Activated CD8-positive, alpha-beta memory T cell treated with anti-CD3 and anti-CD28 coated beads for 1 hour (primary cell): Measurements from ENCODE around the gene ITFG1.
"Not testable (repeated sequence)": the region's sequence is repeated elsewhere in the genome, so short reads cannot be mapped to it uniquely, and the experiment has no call there.

ENCODE experiments used
- DNase-seq, 2 donors: peaks; one replicate each; pipeline ENCODE4 v3.0.0-alpha.2; 2020; ENCODE audit warnings: low read depth in 1 of 2; ENCODE audit errors: extremely low read depth in 1 of 2

Gene ITFG1

DNA sequence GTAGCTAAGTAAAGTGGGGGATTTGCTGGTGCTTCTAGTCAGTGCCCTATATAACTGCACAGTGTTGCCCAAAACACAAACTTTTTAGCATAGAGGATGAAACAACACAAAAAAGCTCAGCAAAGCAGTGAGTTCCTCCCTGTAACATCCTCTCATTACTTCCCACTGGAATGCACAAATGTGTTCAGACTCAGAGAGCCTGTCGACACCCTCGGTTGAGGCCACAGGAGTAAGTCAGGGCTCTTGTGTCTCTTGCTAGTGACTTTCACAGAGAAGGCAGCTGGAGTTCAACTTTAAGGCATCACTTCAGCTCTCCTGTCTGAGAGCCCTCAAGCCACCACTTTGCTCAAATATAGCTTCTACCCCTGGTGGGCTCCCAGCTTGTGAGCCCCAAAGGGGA lies 209.9 kb downstream of the ITFG1 start:
- no peak for DNase-seq

DNA sequence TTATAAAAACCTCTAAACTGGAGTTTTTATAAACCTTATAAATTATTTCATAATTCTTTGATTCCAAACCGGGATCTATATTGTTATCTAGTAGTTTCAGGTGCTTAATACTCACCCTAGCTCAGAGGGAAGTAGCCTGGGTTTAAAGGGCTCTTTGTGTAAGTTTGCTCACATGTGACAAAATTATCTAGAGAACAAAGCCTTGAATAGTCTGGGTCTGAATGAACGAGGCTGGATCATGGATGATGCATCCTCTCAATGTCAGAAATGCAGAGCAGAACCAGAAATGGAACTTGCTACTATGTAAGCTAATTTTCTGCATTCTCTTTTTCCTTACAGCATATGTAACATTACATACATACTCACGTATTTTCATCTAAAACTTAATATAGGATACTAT lies 213.2 kb downstream of the ITFG1 start:
- DNase-seq, result no peak

DNA sequence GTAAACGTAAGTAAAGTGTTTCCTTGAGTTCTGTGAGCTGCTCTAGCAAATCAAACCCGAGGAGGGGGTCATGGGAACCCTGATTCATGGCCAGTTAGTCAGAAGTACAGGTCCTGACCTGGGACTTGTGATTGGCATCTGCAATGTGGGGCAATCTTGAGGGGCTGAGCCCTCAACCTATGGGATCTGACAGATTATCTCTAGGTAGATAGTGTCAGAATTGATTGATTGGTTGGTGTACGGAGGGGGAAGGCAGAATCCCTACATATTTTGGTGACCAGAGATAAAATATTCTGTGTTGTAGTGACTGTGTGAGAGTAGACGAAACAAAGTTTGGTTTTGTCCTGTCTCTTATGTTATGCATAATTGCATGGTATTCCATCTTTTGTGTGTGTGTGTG lies 216.7 kb downstream of the ITFG1 start:
- DNase-seq, result no peak

DNA sequence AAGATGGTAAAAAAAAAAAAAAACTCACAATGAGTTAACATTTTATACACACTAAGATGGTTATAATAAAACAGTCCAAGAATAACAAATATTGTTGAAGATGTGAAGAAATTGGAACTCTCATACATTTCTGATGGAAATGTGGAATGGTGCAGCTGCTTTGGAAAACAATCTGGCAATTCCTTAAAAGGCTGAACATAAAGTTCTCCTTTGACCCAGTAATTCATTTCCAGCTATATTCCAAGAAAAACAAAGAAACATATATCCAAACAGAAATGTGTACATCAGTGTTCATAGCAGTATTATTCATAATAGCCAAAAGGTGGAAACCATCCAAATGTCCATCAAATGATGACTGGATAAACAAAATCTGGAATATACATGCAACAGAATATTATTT lies 219.8 kb downstream of the ITFG1 start:
- no peak for DNase-seq

DNA sequence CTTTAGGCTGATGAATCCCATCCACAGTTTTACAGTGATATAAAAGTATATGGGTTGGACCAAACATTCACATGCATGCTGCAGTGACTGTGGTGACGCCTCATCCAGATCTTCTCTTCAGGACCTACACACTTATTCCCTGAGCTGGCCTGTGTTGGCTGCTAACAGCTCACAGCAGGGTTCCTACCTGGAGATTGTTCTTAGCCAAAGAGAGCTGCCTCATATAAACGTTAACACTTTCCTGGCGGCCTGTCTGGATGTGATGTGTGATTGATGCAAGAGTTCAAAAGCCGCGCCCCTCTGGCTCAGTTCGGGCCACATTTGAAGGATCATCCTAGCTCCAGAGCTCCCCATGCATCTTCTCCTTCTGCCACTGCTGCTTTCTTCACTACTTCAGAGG lies 224.1 kb downstream of the ITFG1 start:
- DNase-seq, result no peak

DNA sequence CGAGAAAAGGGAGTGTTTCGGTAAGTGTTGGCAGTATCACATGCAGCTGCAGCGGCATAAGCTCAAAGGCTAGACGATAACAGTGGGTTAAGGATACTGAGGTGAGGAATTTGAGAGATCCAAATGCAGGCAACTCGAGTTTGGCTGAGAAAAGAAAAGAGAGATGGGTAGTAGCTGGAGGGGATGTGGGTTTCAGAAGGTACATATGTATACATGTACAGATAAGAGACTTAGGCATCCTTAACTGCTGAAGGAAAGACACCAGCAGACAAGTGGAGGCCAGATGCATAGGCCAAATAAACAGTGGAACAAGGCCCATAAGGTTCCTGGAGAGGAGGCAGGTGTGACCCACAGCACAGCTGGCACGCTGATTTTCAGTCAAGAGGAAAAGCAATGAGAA lies 230.6 kb downstream of the ITFG1 start:
- DNase-seq, result no peak

DNA sequence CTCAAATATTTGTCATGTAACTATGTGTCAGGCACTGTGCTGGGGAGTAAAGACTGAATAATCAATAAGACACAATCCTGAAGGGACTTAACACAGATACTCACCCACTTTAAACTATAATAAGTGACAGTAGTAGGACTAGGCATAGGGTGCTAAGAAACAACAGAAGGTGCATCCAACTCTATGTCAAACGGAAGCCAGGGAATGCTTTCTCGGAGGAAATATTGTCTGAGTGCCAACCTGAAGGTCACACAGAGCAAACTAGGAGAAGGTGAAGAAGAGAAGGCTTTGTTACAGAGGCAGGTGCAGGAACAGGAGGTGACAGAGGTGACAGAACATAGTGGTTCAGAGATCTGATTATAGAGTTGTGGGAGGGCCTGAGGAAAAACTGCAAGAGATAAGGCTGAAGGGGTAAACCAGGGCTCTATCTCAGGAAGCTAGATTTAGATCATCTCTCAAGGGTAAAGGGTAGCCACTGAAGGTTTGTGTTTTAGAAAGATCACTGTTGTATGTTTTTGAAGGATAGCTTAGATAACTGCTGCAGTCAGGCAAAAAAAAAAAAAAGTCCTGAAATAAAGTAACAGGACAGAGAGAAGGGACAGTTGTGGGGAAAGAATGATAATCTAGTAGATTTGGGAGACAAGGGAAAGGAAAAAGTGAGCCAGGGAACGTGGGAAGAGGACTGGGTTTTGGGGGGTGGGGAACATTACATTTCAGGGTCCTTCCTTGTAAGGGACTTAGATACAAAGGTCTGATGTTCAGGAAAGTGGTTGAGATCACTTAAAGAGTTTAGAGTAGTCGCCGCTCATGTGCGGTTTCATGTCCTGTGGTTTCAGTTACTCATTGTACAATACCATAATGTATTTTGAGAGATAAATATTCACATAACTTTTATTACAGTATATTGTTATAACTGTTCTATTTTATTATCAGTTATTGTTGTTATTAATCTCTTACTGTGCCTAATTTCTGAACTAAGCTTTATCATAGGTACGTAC lies 231.5 kb downstream of the ITFG1 start:
- DNase-seq, result no peak

DNA sequence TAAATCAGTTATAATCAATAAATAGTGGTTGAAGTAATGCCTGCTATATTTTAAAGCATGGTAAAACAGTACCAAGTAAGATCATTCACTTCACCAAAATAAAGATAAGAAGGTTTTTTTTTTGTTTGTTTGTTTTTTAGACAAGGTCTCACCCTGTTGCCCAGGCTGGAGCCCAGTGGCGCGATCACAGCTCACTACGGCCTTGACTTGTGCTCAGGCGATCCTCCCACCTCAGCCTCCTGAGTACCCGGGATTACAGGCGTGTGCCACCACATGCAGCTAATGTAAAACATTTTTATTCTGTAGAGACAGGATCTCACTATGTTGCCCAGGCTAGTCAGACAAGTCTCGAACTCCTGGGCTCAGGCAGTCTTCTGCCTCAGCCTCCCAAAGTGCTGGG lies 232.6 kb downstream of the ITFG1 start:
- DNase-seq, result no peak

DNA sequence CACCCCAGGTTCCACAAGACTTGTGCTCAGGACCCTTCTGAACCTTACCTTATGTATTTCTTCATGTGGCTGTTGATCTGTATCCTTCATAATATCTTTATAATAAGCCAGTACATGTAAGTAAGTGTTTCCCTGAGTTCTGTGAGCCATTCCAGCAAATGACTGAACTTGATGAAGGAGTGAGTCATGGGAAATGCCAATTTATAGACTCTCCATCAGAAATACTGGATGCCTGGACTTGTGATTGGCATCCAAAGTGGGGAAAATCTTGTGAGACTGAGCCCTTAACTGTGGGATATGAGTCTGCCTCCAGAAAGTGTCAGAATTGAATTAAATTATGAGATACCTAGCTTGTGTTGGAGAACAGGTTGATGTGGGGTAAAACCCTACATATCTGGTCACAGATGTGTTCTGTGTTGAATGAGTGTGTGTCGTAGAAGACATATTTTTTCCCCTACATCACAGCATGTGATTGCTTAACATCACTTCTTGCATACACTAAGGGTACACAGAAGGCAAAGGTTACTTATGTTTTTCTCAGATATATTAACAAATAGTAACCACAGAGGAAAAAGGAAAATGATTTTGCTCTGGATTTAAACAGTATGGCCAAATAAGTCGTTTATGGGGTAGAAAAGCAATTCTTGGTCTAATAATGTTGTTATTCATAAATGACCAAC lies 247.0 kb downstream of the ITFG1 start:
- DNase-seq, result no peak

DNA sequence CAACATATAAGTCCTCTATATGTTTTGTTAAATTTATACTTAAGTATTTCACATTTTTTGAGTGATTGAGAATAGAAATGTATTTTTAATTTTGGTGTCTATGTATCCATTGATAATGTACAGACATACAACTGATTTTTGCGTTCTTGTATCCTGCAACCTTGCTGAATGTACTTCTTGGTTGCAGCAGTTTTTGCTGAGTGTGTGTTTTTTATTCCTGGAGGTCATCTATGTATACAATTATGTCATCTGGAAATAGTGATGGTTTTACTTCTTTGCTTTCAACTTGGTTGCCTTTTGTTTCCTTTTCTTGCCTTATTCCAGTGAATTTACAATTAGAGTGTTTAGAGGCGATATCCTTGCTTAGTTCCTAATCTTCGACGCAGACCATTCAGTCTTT lies 249.6 kb downstream of the ITFG1 start:
- no peak for DNase-seq

DNA sequence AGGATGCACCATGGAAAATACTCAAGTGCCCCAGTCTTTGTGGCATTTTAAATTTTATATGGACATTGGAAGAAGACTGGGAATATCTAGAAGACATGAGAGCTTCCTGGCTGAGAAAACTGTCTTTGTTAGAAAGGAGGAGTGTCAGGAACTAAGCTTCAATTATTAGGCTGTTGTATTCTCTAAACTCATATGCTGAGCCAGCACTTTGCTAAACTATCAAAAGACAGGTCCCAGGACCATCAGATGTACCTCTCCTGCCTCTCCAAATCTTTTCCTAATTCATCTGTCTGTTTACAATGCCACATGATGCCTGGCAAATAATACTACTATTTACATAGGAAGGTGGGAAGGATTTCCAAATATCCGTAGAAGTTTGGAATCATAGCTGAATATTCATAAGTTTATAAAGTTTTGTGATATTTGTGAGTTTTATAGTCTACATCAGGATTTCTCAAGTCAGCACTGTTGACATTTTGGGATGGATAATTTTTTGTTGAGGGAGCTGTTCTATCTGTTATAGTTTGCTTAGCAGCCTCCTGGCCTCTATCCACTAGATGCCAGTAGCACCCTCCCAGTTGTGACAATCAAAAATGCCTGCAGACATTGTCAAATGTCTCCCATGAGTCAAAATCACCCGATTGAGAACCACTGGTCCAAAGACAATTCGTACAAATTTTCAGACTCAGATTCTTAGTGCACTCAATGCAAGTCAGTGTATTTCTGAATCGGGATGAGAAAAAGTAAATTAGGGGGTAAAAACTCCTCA lies 255.9 kb downstream of the ITFG1 start:
- no peak for DNase-seq

DNA sequence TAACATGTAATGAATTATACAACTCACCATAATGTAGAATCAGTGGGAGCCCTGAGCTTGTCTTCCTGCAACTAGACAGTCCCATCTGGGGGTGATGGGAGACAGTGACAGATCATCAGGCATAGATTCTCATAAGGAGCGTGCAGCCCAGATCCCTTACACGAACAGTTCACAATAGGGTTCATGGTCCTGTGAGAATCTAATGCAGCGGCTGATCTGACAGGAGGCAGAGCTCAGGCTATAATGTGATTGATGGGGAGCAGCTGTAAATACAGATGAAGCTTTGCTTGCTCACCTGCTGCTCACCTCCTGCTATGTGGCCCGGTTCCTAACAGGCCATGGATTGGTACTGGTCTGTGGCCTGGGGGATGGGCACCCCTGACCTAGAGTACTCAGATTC lies 257.4 kb downstream of the ITFG1 start:
- DNase-seq, result not testable (repeated sequence)

DNA sequence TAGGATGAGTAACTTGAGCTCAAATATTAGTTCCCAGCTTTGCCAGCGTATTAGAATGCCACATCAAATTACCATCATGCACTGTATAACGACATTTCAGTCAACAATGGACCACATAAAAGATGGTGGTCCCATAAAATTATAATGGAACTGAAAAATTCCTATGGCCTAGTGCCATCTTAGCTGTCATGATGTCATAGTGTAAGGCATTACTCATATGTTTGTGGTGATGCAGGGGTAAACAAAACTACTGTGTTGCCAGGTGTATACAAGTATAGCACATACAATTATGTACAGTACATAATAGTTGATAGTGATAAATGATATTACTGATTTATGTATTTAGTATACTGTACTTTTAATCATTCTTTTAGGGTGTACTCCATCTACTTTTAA lies 262.7 kb downstream of the ITFG1 start:
- DNase-seq, result no peak

DNA sequence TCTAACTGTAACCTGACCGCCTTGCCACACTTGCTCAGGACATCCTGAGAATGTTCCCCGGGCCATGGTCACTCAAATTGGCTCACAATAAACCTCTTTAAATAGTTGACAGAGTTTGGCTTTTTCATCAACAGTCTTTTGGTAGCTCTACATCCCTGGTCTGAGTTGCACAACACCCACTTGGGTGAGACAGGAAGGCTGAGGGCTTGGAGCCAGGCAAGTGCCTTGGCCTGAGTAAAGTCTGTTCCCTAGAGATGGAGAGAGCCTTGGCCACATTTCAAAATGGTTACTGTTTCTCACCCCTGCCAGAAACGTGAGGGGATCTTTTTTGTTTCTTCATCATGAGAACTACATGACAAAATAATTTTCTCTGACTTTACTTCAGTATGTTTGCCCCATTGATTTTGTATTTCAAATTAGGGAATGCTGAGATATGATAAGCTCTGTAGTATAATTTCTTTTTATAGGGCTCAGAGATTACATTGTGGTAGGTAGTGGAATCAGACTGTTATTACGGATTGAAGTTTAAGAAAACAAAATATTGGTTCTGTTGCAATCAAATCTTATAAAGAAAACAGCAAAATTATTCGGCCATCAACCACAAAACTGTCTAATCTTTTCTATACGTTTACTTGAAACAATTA lies 263.2 kb downstream of the ITFG1 start:
- no peak for DNase-seq

DNA sequence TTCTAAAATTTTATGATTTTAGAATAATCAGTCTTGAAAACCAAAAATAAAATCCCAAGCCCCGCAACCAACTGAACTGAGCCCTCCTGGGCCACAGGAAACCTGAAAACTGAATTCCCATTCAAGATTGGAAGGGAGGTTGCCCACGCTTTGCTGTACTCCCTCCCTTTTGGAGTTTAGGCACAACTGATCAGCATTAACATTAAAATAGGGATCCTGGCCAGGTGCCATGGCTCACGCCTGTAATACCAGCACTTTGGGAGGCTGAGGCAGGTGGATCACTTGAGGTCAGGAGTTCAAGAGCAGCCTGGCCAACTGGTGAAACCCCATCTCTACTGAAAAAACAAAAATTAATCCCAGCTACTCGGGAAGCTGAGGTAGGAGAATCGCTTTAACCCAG lies 264.4 kb downstream of the ITFG1 start:
- no peak for DNase-seq

DNA sequence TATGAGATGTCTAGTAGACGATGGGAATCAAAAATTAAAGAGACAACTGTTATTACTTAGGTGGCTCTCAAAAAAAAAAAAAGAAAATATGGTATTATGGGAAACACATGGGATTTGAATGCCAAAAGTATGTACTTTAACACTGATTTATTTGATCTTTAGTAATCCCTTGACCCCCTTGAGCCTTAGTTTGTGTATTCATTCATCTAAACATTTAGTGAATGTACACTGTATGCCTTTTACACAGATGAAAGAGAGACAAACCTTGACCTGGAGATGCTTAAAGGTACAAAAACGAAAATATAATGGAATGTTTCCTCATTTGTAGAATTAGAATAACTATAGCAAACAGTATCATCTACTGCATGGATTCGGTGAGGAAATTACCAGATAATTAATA lies 278.5 kb downstream of the ITFG1 start:
- no peak for DNase-seq

DNA sequence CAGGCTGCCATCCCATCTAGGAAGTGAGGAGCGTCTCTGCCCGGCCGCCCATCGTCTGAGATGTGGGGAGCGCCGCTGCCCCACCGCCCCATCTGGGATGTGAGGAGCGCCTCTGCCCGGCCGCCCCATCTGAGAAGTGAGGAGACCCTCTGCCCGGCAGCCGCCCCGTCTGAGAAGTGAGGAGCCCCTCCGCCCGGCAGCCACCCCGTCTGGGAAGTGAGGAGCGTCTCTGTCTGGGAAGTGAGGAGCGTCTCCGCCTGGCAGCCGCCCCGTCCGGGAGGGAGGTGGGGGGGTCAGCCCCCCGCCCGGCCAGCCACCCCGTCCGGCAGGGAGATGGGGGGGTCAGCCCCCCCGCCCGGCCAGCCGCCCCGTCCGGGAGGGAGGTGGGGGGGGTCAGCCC lies 279.8 kb downstream of the ITFG1 start:
- not testable (repeated sequence) for DNase-seq

DNA sequence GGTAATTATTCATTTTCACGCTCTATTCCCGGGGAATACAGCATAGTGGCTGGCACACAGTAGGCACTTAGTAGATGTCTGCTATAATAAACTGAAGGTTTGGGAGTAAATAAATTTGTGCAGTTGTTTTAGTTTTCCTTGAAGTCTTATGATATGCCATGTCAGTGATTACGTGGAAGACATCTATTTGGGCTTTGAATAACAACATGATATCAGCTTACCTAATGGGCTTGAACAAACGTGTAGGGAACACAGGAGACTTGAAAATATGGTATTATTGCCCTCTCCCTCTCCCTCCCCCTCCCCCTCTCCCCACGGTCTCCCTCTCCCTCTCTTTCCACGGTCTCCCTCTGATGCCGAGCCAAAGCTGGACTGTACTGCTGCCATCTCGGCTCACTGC lies 280.8 kb downstream of the ITFG1 start:
- DNase-seq, result no peak

DNA sequence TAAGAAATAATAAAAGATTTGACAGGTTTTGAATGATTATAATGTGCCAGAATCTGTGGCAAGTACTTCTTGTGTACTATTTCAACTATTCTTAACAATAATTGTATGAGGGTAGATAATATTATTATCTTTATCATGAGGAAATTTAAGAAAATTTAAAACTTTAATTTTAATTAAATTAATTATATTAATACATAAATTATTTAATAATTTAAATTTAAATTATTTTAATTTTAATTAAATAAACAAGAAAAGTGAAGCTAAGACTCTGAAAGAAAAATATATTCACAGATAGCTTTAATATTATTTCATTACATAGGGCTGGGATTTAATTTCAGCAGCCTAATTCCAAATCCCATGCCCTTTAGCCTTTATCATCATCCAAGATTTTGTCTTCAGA lies 285.7 kb downstream of the ITFG1 start:
- DNase-seq, result no peak

DNA sequence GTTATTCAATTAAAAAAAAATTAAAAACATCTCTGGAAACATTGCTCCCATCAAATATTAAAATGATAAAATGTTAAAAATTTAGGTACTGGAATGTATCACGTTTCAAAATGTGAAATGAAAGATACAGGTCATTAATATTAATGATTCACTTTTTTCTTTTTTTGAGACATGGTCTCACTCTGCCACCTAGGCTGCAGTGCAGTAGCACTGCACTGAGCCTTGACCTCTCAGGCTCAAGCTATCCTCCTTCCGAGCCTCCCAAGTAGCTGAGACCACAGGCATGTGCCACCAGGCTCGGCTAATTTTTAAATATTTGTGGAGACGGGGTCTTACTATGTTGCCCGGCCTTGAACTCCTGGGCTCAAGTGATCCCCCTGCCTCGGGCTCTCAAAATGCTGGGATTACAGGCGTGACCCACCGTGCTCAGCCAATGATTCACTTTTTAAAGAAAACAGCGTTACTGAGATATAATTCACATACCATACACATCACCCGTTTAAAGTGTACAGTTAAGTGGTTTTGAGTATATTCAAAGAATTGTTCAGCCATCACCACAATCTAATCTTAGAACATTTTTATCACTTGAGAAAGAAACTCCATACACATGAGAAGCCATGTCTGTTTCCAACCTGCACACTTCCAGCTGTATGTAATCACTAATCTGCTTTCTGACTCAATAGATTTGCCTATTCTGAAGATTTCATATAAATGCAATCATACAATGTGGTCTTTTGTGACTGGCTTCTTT lies 298.0 kb downstream of the ITFG1 start:
- no peak for DNase-seq
